WTC11 (cell line): Measurements from ENCODE around the gene CADM1. TPM values are rescaled to one million over a fixed set of nuclear protein-coding genes. Genes with fewer than 3 reads are reported as not detected.

ENCODE experiments used
- ATAC-seq: fragments of 200-7000 bp; cut with Tn5 transposase; 2 replicates; pipeline ENCODE4 v1.10.0; 2021; ENCODE audit warnings: mild to moderate bottlenecking, moderate library complexity
- CTCF ChIA-PET: fragments of 300-600 bp; sonication (Branson Sonifier 250); formaldehyde crosslinking; loops from one replicate; lab custom pipeline; 2021; ENCODE audit warnings: antibody characterized with exemption; lab: Charles Lee
- POLR2A ChIA-PET: fragments of 350-600 bp; sonication (Branson Sonifier 250); formaldehyde crosslinking; loops from one replicate; lab custom pipeline; 2021; ENCODE audit warnings: antibody characterized with exemption; lab: Charles Lee
- DNase-seq: peaks from one replicate; pipeline ENCODE4 v3.0.0; 2021; ENCODE audit warnings: low spot score
- H3K27ac Mint-ChIP-seq: 2 replicates; pipeline ENCODE4 v1.8.0; 2021; ENCODE audit warnings: mixed read lengths
- H3K27me3 Mint-ChIP-seq: 2 replicates; pipeline ENCODE4 v1.8.0; 2021; ENCODE audit warnings: low read depth, mild to moderate bottlenecking, moderate library complexity, mixed read lengths
- H3K36me3 Mint-ChIP-seq: 2 replicates; pipeline ENCODE4 v1.8.0; 2021; ENCODE audit warnings: mixed read lengths
- H3K4me1 Mint-ChIP-seq: 2 replicates; pipeline ENCODE4 v1.8.0; 2022; ENCODE audit warnings: mixed read lengths
- H3K4me3 Mint-ChIP-seq: 2 replicates; pipeline ENCODE4 v1.8.0; 2021; ENCODE audit warnings: mild to moderate bottlenecking, moderate library complexity, mixed read lengths
- H3K9me3 Mint-ChIP-seq: 2 replicates; pipeline ENCODE4 v1.8.0; 2021; ENCODE audit warnings: mixed read lengths
- CBFB ChIP-seq: sonication (generic); formaldehyde crosslinking; IDR thresholded peaks from 2 replicates; pipeline ENCODE4 v1.8.1; 2022; ENCODE audit warnings: mild to moderate bottlenecking, low read depth, missing genetic modification reagents
- CREB1 ChIP-seq: sonication (generic); formaldehyde crosslinking; IDR thresholded peaks from 2 replicates; pipeline ENCODE4 v1.8.0; 2023; ENCODE audit warnings: mild to moderate bottlenecking, missing genetic modification reagents
- CREM ChIP-seq: sonication (generic); formaldehyde crosslinking; IDR thresholded peaks from 2 replicates; pipeline ENCODE4 v1.8.1; 2022; ENCODE audit warnings: mild to moderate bottlenecking, missing genetic modification reagents, moderate library complexity
- ELF4 ChIP-seq: sonication (generic); formaldehyde crosslinking; IDR thresholded peaks from 2 replicates; pipeline ENCODE4 v1.8.1; 2022; ENCODE audit warnings: low read depth, mild to moderate bottlenecking, moderate library complexity, missing genetic modification reagents
- ETV6 ChIP-seq: sonication (generic); formaldehyde crosslinking; IDR thresholded peaks from 2 replicates; pipeline ENCODE4 v1.8.1; 2022; ENCODE audit warnings: mild to moderate bottlenecking, missing genetic modification reagents
- HMGXB4 ChIP-seq: sonication (generic); formaldehyde crosslinking; IDR thresholded peaks from 2 replicates; pipeline ENCODE4 v1.8.1; 2023; ENCODE audit warnings: mild to moderate bottlenecking, moderate library complexity, missing genetic modification reagents
- MYBL2 ChIP-seq: sonication (generic); formaldehyde crosslinking; IDR thresholded peaks from 2 replicates; pipeline ENCODE4 v1.8.1; 2023; ENCODE audit warnings: mild to moderate bottlenecking, moderate library complexity, missing genetic modification reagents
- NFE2L1 ChIP-seq: sonication (generic); formaldehyde crosslinking; IDR thresholded peaks from 2 replicates; pipeline ENCODE4 v1.8.1; 2023; ENCODE audit warnings: missing genetic modification reagents
- NFYB ChIP-seq: sonication (generic); formaldehyde crosslinking; conservative IDR thresholded peaks from 2 replicates; pipeline ENCODE4 v1.8.0; 2022; ENCODE audit warnings: low read depth, missing genetic modification reagents
- OVOL2 ChIP-seq: fragments of 250-450 bp; sonication (Bioruptor Pico); IDR thresholded peaks from 2 replicates; pipeline ENCODE4 v1.9.0; 2021; ENCODE audit warnings: mild to moderate bottlenecking, borderline replicate concordance
- SOX15 ChIP-seq: fragments of 250-450 bp; sonication (Bioruptor Pico); IDR thresholded peaks from 2 replicates; pipeline ENCODE4 v1.9.0; 2021; ENCODE audit warnings: mild to moderate bottlenecking
- TCF7 ChIP-seq: sonication (generic); formaldehyde crosslinking; IDR thresholded peaks from 2 replicates; pipeline ENCODE4 v1.8.0; 2022; ENCODE audit warnings: mild to moderate bottlenecking, low read depth, missing genetic modification reagents, moderate library complexity
- TEAD4 ChIP-seq: sonication (generic); formaldehyde crosslinking; IDR thresholded peaks from 2 replicates; pipeline ENCODE4 v1.8.0; 2022; ENCODE audit warnings: mild to moderate bottlenecking, missing genetic modification reagents
- ZBTB21 ChIP-seq: sonication (generic); formaldehyde crosslinking; IDR thresholded peaks from 2 replicates; pipeline ENCODE4 v1.8.1; 2023; ENCODE audit warnings: mild to moderate bottlenecking, missing genetic modification reagents, borderline replicate concordance
- ZNF219 ChIP-seq: sonication (generic); formaldehyde crosslinking; IDR thresholded peaks from 2 replicates; pipeline ENCODE4 v1.8.0; 2023; ENCODE audit warnings: missing genetic modification reagents, mild to moderate bottlenecking, borderline replicate concordance
- ZNF281 ChIP-seq: sonication (generic); formaldehyde crosslinking; IDR thresholded peaks from 2 replicates; pipeline ENCODE4 v1.8.0; 2023; ENCODE audit warnings: mild to moderate bottlenecking, missing genetic modification reagents
- ZNF317 ChIP-seq: sonication (generic); formaldehyde crosslinking; IDR thresholded peaks from 2 replicates; pipeline ENCODE4 v1.8.1; 2023; ENCODE audit warnings: low read depth, mild to moderate bottlenecking, moderate library complexity, missing genetic modification reagents, borderline replicate concordance
- ZNF416 ChIP-seq: fragments of 250-450 bp; sonication (Bioruptor Pico); IDR thresholded peaks from 2 replicates; pipeline ENCODE4 v1.9.0; 2021; ENCODE audit warnings: mild to moderate bottlenecking, inconsistent platforms
- ZNF425 ChIP-seq: fragments of 250-450 bp; sonication (Bioruptor Pico); conservative IDR thresholded peaks from 2 replicates; pipeline ENCODE4 v1.9.0; 2021; ENCODE audit warnings: mild to moderate bottlenecking
- ZNF532 ChIP-seq: fragments of 250-450 bp; sonication (Bioruptor Pico); IDR thresholded peaks from 2 replicates; pipeline ENCODE4 v1.9.0; 2021; ENCODE audit warnings: mild to moderate bottlenecking, borderline replicate concordance
- total RNA-seq: library from RNA; stranded (reverse); gene quantifications from 3 replicates; pipeline ENCODE4 v1.2.3, GENCODE V29; 2021

The CADM1 gene
- total RNA-seq, 1 experiment from 2014 or later, result 26.8 TPM

GRCh38 chr11:115393950-115394349 is 110.3 kb downstream of the CADM1 start:
- no peaks in the 10 kb centered on the region for H3K36me3 Mint-ChIP-seq
- CTCF ChIA-PET, result no interaction called here
- H3K4me3 Mint-ChIP-seq, result no peak overlapping the region
- TF ChIP-seq ZNF219 (no peak), ELF4 (no peak), ZNF416 (no peak), TCF7 (CRISPR knock-in tag) (no peak), ETV6 (CRISPR knock-in tag) (no peak), OVOL2 (CRISPR knock-in tag) (no peak), TEAD4 (CRISPR knock-in tag) (no peak), CBFB (no peak), ZNF425 (CRISPR knock-in tag) (no peak), CREM (CRISPR knock-in tag) (no peak), CREB1 (CRISPR knock-in tag) (no peak), ZBTB21 (CRISPR knock-in tag) (no peak), NFE2L1 (no peak), ZNF317 (no peak), ZNF281 (CRISPR knock-in tag) (no peak), MYBL2 (CRISPR knock-in tag) (no peak)
- TF ChIP-seq, all 79 proteins: peak for 0
- Mint-ChIP-seq H3K9me3 (no peaks in the 10 kb centered on the region), H3K4me1 (peaks cover 16% of the 10 kb centered on the region), H3K27ac (no peak overlapping the region), H3K27me3 (peaks cover 99% of the 10 kb centered on the region)
- POLR2A ChIA-PET, result no interaction called here
- ATAC-seq, result no peak
- no peak for DNase-seq

GRCh38 chr11:115391598-115391997 is 112.6 kb downstream of the CADM1 start:
- H3K27ac Mint-ChIP-seq, result no peak overlapping the region
- CTCF ChIA-PET, result no interaction called here
- H3K4me3 Mint-ChIP-seq, result no peak overlapping the region
- peaks cover 100% of the 10 kb centered on the region for H3K27me3 Mint-ChIP-seq
- H3K9me3 Mint-ChIP-seq, result no peaks in the 10 kb centered on the region
- no peak for ATAC-seq
- TF ChIP-seq ZNF532 (CRISPR knock-in tag) (no peak), HMGXB4 (no peak), NFYB (no peak), SOX15 (CRISPR knock-in tag) (no peak)
- peaks cover 16% of the 10 kb centered on the region for H3K4me1 Mint-ChIP-seq
- no peaks in the 10 kb centered on the region for H3K36me3 Mint-ChIP-seq
- no peak for DNase-seq
- POLR2A ChIA-PET, result no interaction called here
